Stomach (tissue), 4 donors: ENCODE data around the gene ADM5.

Experiments used
- CTCF ChIP-seq, 7 experiments: fragments of 450-650 bp in 4 of 7; fragments of 200-600 bp in 3 of 7; sonication (generic) in 3 of 7; IDR thresholded peaks; one replicate each; pipeline ENCODE4 v1.5.1; 2016 to 2019; ENCODE audit warnings: antibody characterized with exemption in 7 of 7, control low read depth in 2 of 7, mild to moderate bottlenecking in 1 of 7
- POLR2A ChIP-seq, 4 donors: fragments of 450-650 bp; IDR thresholded peaks; one replicate each; pipeline ENCODE4 v1.6.1; 2016; ENCODE audit warnings: antibody characterized with exemption in 4 of 4, control low read depth in 2 of 4, mild to moderate bottlenecking in 1 of 4, moderate library complexity in 1 of 4
- POLR2AphosphoS5 ChIP-seq, 3 donors: sonication (generic); formaldehyde crosslinking; IDR thresholded peaks; one replicate each; pipeline ENCODE4 v1.6.1; 2016; ENCODE audit warnings: antibody characterized with exemption in 3 of 3

GRCh38 chr19:49716154-49716553 lies 26.8 kb downstream of the ADM5 start:
- TF ChIP-seq POLR2A (IDR thresholded peaks at IDR 0.05) (no peak), CTCF (IDR thresholded peaks at IDR 0.05) (no peak), POLR2AphosphoS5 (IDR thresholded peaks at IDR 0.05) (no peak)
